ENCODE measurements around the gene CA4. TPM values are rescaled to one million over a fixed set of nuclear protein-coding genes. Genes with fewer than 3 reads are reported as not detected.
"Not testable (repeated sequence)": the region's sequence is repeated elsewhere in the genome, so short reads cannot be mapped to it uniquely, and the experiment has no call there.

Gene CA4
- total RNA-seq, 4 donors from 2014 or later, result 1.0 to 8.7 (median 2.3) TPM

GRCh38 chr17:60188759-60189158 lies 39.0 kb downstream of the CA4 start:
- no peaks in the 10 kb centered on the region for H3K4me1 ChIP-seq
- no peaks in the 10 kb centered on the region for H3K27me3 ChIP-seq
- WGBS, 2 donors, result 82 to 85% methylated on average over 4 of the region's 4 CpGs
- no peak overlapping the region for H3K4me3 ChIP-seq
- peaks cover 0 to 82% (median 4%) of the 10 kb centered on the region in 3 donors for H3K36me3 ChIP-seq
- TF ChIP-seq CTCF (IDR thresholded peaks at IDR 0.05) (no peak), EP300 (IDR thresholded peaks at IDR 0.05) (peak in 1 of 2 donors; percentile 42)
- no peak for DNase-seq (ENCODE audit: low spot score in 2 of 2)
- H3K27ac ChIP-seq, result no peak overlapping the region
- no peaks in the 10 kb centered on the region for H3K9me3 ChIP-seq

GRCh38 chr17:60190032-60190431 lies 40.3 kb downstream of the CA4 start:
- peaks cover 0 to 83% (median 4%) of the 10 kb centered on the region in 3 donors for H3K36me3 ChIP-seq
- H3K9me3 ChIP-seq; DNase-seq (ENCODE audit: low spot score in 2 of 2); H3K27me3 ChIP-seq; H3K27ac ChIP-seq; H3K4me3 ChIP-seq; H3K4me1 ChIP-seq: not testable (repeated sequence)
- WGBS, 2 donors, result 92 to 93% methylated on average over 4 of the region's 4 CpGs

DNA sequence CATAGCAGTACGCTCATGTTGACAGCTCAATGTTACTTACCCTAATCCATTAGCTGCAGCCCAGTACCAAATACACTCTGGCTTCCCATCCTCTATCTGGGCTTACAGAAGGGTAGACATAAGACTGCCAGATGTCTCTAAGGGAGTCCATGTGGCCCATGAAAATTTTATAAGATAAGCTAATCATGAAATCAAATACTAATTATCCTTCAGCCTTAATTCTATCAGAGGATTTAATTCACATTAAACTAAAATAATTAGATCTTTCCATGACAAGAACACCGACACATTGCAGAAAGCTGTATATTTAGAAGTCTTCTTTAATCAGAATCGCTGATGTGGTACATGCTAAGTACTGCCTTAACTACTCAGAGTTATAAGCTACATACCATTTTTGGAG lies 43.3 kb downstream of the CA4 start:
- peaks cover 4 to 87% (median 4%) of the 10 kb centered on the region in 3 donors for H3K36me3 ChIP-seq

DNA sequence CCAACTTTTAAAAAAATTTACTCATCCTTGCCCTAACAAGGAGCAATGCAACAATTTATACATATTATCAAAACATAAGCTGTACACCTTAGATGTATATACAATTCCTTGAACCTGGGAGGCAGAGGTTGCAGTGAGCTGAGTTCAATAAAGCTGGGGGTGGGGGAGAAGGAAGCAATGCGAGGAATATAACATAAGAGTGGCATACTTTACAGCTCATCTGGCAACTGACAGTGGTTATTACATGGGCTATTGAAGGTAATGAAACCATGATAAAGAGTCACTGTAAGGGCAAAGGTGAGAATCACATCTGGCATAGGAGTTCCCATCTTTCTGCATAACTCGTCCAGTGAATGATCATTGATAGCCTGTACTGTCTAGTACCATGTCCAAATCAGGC lies 43.7 kb downstream of the CA4 start:
- H3K4me1 ChIP-seq, result no peaks in the 10 kb centered on the region
- no peak overlapping the region for H3K4me3 ChIP-seq
- H3K36me3 ChIP-seq, result peaks cover 4 to 90% (median 4%) of the 10 kb centered on the region in 3 donors
- DNase-seq (ENCODE audit: low spot score in 2 of 2), result no peak
- TF ChIP-seq EP300 (IDR thresholded peaks at IDR 0.05), result no peak
- no peak for TF ChIP-seq CTCF (IDR thresholded peaks at IDR 0.05)
- no peak for TF ChIP-seq POLR2A (IDR thresholded peaks at IDR 0.05)
- no peak overlapping the region for H3K27ac ChIP-seq
- no peaks in the 10 kb centered on the region for H3K9me3 ChIP-seq
- H3K27me3 ChIP-seq, result no peaks in the 10 kb centered on the region
- 86 to 87% methylated on average over 2 of the region's 2 CpGs for WGBS, 2 donors

More for the DNA sequence above, 43.3 kb downstream of the CA4 start:
- H3K27me3 ChIP-seq; H3K4me3 ChIP-seq; DNase-seq (ENCODE audit: low spot score in 2 of 2); H3K9me3 ChIP-seq; H3K27ac ChIP-seq; H3K4me1 ChIP-seq: not testable (repeated sequence)
- WGBS, 2 donors, result 99% methylated on average over 3 of the region's 3 CpGs

DNA sequence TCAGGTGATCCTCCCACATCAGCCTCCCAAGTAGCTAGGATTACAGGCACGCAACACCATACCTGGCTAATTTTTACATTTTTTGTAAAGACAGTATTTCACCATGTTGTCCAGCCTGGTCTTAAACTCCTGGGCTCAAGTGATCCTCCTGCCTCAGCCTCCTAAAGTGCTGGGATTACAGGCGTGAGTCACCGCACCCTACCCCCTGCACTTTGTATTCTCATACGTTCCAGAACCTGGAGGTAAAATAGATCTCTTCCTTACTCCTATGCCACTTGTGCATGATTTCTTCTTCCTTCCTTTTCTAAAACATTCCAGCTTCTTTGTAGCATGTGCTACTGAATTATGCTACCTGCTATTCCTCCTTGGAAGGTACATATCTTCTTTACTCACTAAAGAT lies 44.4 kb downstream of the CA4 start:
- H3K4me3 ChIP-seq; DNase-seq (ENCODE audit: low spot score in 2 of 2); H3K4me1 ChIP-seq; H3K27me3 ChIP-seq; H3K9me3 ChIP-seq; H3K27ac ChIP-seq: not testable (repeated sequence)
- peaks cover 4 to 90% (median 4%) of the 10 kb centered on the region in 3 donors for H3K36me3 ChIP-seq
- 94 to 96% methylated on average over 4 of the region's 4 CpGs for WGBS, 2 donors

GRCh38 chr17:60198630-60199029 lies 48.9 kb downstream of the CA4 start:
- H3K9me3 ChIP-seq; H3K27ac ChIP-seq; H3K4me3 ChIP-seq; H3K27me3 ChIP-seq; H3K4me1 ChIP-seq; DNase-seq (ENCODE audit: low spot score in 2 of 2): not testable (repeated sequence)
- 64 to 80% methylated on average over 1 of the region's 1 CpG for WGBS, 2 donors
- H3K36me3 ChIP-seq, result peaks cover 0 to 58% (median 4%) of the 10 kb centered on the region in 3 donors

DNA sequence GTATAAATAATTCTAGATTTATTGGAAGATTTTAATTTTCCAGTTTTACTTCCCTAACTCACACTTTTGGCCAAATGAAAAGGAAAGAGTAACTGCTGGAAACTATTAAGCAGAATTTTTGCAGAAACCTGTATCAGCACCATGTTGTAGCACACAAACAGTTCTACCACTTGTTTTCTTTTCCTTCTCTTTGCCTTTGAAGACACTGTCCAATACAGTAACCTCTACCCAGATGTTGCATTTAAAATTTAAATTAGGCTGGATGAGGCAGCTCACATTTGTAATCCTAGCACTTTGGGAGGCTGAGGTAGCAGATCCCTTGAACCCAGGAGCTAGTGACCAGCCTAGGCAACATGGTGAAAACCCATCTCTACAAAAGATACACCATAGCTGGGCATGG lies 56.0 kb downstream of the CA4 start:
- not testable (repeated sequence) for H3K9me3 ChIP-seq; H3K27me3 ChIP-seq; H3K27ac ChIP-seq; H3K4me3 ChIP-seq; DNase-seq (ENCODE audit: low spot score in 2 of 2); H3K4me1 ChIP-seq
- H3K36me3 ChIP-seq, result peaks cover 0 to 35% (median 0%) of the 10 kb centered on the region in 3 donors

DNA sequence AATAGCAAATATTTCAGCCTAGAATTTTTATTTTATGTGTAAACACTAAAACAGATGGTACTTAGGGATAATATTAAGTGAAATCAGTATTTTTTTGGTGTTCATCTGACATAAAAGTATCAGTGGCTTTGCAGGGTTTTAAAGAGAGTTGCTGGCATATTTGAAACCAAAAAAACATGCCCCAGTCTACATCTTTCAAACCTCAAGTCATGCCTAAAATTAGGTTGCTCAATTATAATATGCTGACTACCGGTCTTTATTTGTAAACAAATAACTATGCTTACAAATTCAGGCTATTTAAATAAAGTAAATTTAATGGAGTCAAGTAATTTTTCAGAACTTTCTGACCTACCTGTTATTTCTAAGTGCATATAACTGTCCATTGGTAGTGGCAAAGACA lies 58.5 kb downstream of the CA4 start:
- WGBS, 2 donors, result 97 to 100% methylated on average over 1 of the region's 1 CpG
- not testable (repeated sequence) for H3K9me3 ChIP-seq; DNase-seq (ENCODE audit: low spot score in 2 of 2); H3K4me1 ChIP-seq; H3K27me3 ChIP-seq; H3K4me3 ChIP-seq; H3K27ac ChIP-seq
- peaks cover 0 to 27% (median 0%) of the 10 kb centered on the region in 3 donors for H3K36me3 ChIP-seq

Other genes with a start within 250 kb of the CA4 start
- gene RNFT1, start 185.2 kb upstream of the CA4 start, total RNA-seq, result 10 to 100 TPM in 2 of 4 donors, 1 to 10 TPM in 2; 7.3 to 18.4 (median 10.9) TPM
- 10 to 100 TPM; 16.0 to 28.9 (median 18.1) TPM for gene HEATR6, start 71.1 kb upstream of the CA4 start, total RNA-seq
- gene USP32, start 242.2 kb downstream of the CA4 start, total RNA-seq, result 10 to 100 TPM; 49.6 to 64.7 (median 56.5) TPM

All from tibial nerve (tissue), 4 donors.